ENCODE data around the gene TNIK. TPM values are rescaled to one million over a fixed set of nuclear protein-coding genes. Genes with fewer than 3 reads are reported as not detected.

The TNIK gene
- total RNA-seq, 1 donor from 2014 or later = 38.1 TPM

DNA sequence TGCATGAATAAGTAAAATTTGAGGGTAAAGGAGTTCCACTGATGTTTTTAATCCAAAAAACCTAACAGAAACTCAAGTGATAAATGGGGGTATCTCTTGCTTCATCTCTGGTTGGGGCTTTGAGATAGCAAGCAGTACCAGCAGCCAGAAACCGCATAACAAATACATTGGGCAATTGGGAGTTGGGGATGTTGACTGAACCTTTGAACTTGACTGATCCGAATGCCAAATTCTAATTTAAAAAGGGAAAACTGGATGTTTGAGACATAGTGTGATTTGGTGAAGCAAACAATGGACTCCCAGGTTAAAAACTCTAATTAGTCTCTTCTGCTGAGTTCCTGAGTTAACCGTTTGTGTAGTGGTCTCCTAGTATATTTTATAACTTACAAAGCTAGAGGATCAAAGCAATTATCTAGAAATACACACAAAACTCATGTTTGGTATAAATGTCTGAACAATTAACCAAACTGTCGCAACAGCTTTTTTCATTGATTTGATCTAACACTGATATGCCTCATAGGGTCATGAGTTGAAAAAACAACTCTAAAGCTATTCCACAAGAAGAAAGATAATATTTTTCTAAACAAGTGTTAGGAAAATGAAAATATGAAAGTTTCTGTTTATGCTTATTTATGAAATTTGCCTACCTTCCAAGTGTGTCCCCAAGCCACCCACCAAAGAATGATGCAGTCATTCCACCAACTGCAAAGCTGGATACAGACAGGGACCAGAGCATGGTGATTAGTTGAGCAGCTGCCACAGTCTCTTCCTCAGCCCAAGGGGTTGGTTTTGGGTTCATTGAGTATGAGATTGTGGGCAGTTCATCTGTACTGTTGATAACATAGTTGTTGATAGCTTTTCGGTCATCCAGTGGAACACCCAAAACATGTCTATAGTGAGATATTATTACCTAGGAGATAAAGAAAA, 446.1 kb downstream of the TNIK start:
- no peak overlapping the region for H3K27ac Mint-ChIP-seq
- H3K4me3 Mint-ChIP-seq = no peak overlapping the region
- H3K36me3 Mint-ChIP-seq = no peaks in the 10 kb centered on the region
- H3K4me1 Mint-ChIP-seq (ENCODE audit: unreplicated experiment) = no peaks in the 10 kb centered on the region
- H3K27me3 Mint-ChIP-seq = no peaks in the 10 kb centered on the region
- no peaks in the 10 kb centered on the region for H3K9me3 Mint-ChIP-seq
- TF ChIP-seq, protein P1, sequence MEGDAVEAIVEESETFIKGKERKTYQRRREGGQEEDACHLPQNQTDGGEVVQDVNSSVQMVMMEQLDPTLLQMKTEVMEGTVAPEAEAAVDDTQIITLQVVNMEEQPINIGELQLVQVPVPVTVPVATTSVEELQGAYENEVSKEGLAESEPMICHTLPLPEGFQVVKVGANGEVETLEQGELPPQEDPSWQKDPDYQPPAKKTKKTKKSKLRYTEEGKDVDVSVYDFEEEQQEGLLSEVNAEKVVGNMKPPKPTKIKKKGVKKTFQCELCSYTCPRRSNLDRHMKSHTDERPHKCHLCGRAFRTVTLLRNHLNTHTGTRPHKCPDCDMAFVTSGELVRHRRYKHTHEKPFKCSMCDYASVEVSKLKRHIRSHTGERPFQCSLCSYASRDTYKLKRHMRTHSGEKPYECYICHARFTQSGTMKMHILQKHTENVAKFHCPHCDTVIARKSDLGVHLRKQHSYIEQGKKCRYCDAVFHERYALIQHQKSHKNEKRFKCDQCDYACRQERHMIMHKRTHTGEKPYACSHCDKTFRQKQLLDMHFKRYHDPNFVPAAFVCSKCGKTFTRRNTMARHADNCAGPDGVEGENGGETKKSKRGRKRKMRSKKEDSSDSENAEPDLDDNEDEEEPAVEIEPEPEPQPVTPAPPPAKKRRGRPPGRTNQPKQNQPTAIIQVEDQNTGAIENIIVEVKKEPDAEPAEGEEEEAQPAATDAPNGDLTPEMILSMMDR (conservative IDR thresholded peaks at IDR 0.05) = no peak
- DNase-seq (ENCODE audit: extremely low spot score, unreplicated experiment) = no peak

DNA sequence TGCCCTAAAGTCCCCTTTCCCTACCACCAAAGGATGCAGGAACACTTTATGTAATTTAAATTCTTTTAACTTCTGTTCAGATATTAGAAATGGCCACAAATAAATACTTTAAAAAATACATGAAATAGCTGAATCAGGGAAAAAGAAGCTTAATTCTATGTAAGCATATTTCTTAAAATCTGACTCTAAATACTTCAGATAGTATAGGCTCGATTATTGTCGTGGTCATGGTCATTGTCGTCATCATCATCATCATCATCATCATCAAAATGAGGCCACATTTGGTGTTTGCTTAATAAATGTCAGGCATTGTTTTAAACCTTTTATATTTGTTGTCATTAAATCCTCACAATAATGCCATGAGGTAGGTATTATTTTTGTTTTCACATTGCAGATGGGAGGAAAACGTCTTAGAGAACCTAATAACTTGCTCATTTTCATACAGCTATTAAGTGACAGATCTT, 448.3 kb downstream of the TNIK start:
- DNase-seq (ENCODE audit: extremely low spot score, unreplicated experiment) = no peak
- Mint-ChIP-seq H3K36me3 (no peaks in the 10 kb centered on the region), H3K4me1 (ENCODE audit: unreplicated experiment) (no peaks in the 10 kb centered on the region), H3K9me3 (no peaks in the 10 kb centered on the region), H3K27ac (no peak overlapping the region), H3K27me3 (no peaks in the 10 kb centered on the region), H3K4me3 (no peak overlapping the region)
- TF ChIP-seq, protein P1 (conservative IDR thresholded peaks at IDR 0.05) = no peak

Small RNAs within 50 kb of the gene (microRNA-seq; reads per million reads assigned to microRNA genes)
- not detected for gene MIR569
